Measurements from ENCODE around the gene GRPEL2.

GRPEL2 gene

DNA sequence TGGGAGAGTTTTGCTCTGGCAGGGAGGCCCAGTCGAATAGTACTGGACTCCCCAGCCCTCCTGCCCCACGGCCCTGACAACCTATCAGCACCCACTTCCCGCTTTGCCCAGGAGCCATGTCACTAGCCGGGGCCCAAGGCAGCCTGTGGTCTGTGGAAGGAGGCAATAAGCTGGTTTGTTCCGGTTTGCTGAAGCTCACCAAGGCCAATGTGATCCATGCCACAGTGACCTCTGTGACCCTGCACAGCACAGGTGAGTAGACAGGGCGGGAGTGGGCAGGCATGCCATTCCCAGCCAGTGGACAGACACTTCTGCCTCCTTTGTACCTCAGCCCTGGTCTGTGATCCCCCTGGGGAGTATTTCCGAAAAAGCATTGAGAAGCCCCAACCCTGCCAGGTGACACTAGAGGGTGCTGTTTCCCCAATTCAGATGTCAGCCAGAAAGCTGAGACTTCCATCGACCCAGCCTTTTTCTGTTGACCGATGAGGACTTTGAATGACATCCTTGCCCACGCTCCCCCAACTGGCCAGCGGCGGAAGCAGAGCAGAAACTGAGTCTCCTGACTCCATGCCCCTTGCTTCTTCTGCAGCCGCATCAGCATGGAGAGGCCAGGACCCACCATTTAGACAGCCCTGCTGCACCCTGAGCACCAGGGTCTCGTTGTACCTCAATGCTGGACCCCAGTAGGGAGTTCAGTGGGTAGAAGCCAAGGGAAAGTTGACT, 22.1 kb downstream of the GRPEL2 start:
- DNase-seq: peak; percentile 69
- CTCF ChIA-PET: interaction anchor here (0.6 to 14.8 kb wide), 29 partner anchors 9 to 406 kb away, joined by 3 to 372 read pairs (median 4); partner anchors contain the start of genes GRPEL2, IL17B and PCYOX1L
- Mint-ChIP-seq H3K27ac (peak overlapping the region; percentile 60), H3K4me3 (no peak overlapping the region), H3K27me3 (no peaks in the 10 kb centered on the region), H3K9me3 (no peaks in the 10 kb centered on the region), H3K4me1 (peaks cover 6% of the 10 kb centered on the region), H3K36me3 (peaks cover 29% of the 10 kb centered on the region)

DNA sequence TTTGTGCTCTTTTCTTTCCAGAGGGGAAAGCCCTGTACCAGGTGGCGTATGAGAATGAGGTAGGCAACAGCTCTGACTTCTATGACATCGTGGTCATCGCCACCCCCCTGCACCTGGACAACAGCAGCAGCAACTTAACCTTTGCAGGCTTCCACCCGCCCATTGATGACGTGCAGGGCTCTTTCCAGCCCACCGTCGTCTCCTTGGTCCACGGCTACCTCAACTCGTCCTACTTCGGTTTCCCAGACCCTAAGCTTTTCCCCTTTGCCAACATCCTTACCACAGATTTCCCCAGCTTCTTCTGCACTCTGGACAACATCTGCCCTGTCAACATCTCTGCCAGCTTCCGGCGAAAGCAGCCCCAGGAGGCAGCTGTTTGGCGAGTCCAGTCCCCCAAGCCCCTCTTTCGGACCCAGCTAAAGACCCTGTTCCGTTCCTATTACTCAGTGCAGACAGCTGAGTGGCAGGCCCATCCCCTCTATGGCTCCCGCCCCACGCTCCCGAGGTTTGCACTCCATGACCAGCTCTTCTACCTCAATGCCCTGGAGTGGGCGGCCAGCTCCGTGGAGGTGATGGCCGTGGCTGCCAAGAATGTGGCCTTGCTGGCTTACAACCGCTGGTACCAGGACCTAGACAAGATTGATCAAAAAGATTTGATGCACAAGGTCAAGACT, 22.8 kb downstream of the GRPEL2 start:
- DNase-seq: no peak
- peak overlapping the region; percentile 49 for H3K27ac Mint-ChIP-seq
- no peaks in the 10 kb centered on the region for H3K9me3 Mint-ChIP-seq
- CTCF ChIA-PET: interaction anchor here (0.6 to 14.8 kb wide), 31 partner anchors 8 to 407 kb away, joined by 3 to 372 read pairs (median 4); partner anchors contain the start of genes GRPEL2, IL17B and PCYOX1L
- H3K27me3 Mint-ChIP-seq: no peaks in the 10 kb centered on the region
- peaks cover 6% of the 10 kb centered on the region for H3K4me1 Mint-ChIP-seq
- peaks cover 25% of the 10 kb centered on the region for H3K36me3 Mint-ChIP-seq
- H3K4me3 Mint-ChIP-seq: no peak overlapping the region

DNA sequence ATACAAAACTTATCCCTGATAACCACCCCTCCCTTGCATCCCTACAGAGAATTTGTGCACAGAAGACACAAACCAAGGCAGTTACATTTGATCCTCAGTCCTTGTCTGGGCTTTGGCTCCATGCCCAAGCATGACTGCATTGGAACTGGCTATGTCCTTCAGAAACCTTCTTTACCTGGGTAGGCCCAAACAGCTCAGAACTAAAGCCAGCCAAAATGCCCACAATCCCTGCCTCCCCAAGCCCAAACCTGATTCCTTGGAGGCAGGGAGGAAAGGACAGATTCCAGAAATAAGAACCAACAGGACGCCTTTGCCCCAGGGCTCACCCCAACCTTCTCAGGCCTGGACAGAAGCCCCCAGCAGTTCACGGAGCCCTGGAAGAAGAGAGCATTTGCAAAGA, 25.6 kb downstream of the GRPEL2 start:
- Mint-ChIP-seq H3K36me3 (peaks cover 11% of the 10 kb centered on the region), H3K27ac (no peak overlapping the region), H3K4me3 (no peak overlapping the region), H3K9me3 (no peaks in the 10 kb centered on the region), H3K4me1 (peaks cover 6% of the 10 kb centered on the region), H3K27me3 (no peaks in the 10 kb centered on the region)
- CTCF ChIA-PET: interaction anchor here (0.9 to 14.8 kb wide), 15 partner anchors 10 to 208 kb away, joined by 3 to 372 read pairs (median 7); partner anchors contain the start of gene GRPEL2
- no peak for DNase-seq

DNA sequence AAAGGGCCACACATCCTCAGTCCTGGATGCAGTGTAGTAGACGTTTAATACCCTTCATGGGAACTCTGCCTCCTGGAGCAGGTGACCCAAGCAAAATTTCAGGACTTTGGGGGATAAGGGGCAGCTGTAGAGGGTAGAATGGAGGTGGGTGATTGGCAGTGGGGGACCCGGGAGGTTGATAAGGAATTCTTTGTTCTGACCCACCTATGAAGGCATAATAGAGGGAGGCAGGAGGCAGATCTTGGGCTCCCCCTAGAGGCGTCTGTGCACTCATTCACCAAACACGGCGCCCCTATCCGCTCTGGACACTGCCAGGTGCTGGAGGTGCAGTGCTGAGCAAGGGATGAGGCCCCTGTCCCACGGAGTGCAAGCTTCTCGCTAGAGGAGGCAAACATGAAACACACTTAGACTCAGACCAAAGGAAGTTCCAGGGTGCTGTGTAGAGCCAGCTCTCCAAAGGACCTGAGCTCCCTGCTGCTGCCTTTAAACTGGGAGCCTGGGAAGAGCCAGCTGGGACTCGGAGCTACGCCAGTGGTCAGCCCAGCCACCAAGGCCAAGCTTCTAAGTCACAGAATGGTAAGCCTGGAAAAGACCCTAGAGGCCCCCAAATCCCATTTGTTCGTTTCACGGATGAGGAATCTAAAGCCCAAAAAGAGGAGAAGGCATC, 26.1 kb downstream of the GRPEL2 start:
- CTCF ChIA-PET: interaction anchor here (0.6 to 14.8 kb wide), 28 partner anchors 10 to 557 kb away, joined by 3 to 372 read pairs (median 4); partner anchors contain the start of gene GRPEL2
- H3K36me3 Mint-ChIP-seq: peaks cover 11% of the 10 kb centered on the region
- no peak overlapping the region for H3K27ac Mint-ChIP-seq
- H3K27me3 Mint-ChIP-seq: no peaks in the 10 kb centered on the region
- peak; percentile 77 for DNase-seq
- peaks cover 6% of the 10 kb centered on the region for H3K4me1 Mint-ChIP-seq
- no peak overlapping the region for H3K4me3 Mint-ChIP-seq
- no peaks in the 10 kb centered on the region for H3K9me3 Mint-ChIP-seq

DNA sequence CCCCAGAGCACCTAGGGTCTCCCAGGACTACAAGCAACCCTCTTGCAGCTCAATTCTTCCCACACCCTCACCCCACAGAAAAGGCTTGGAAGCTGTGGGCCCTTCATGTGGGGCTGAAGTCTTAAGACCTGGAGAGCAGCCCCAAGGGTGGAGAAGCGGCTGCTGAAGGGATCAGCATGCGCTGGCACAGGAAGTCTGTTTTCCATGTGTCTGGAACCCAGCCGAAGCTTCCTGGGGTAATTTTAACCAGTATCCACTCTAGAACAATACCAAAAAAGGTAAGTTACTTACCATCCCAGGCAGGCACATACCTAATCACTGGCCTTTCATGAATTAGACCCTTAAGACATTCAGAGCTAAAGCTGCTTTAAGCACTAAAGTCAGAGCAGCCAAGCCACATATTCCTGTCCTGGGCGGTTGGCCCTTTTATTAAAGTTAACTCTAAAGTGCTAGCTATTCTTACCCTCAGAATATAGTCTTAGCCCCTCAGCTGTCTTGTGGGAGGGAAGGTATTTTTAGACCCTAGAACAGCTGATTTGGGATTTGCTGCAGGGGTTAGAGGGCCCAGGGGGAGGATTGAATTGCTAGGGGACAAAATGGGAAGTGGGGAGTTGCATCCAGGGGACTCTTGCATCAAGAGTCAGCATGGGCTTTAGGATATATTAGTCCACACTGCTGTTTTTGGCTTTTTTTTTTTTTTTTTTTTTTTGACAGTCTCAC, 26.9 kb downstream of the GRPEL2 start:
- no peak for DNase-seq
- H3K4me1 Mint-ChIP-seq: peaks cover 3% of the 10 kb centered on the region
- no peak overlapping the region for H3K4me3 Mint-ChIP-seq
- H3K27me3 Mint-ChIP-seq: no peaks in the 10 kb centered on the region
- H3K9me3 Mint-ChIP-seq: no peaks in the 10 kb centered on the region
- peaks cover 10% of the 10 kb centered on the region for H3K36me3 Mint-ChIP-seq
- CTCF ChIA-PET: interaction anchor here (0.6 to 14.8 kb wide), 29 partner anchors 9 to 557 kb away, joined by 3 to 372 read pairs (median 4); partner anchors contain the start of gene GRPEL2
- H3K27ac Mint-ChIP-seq: no peak overlapping the region

DNA sequence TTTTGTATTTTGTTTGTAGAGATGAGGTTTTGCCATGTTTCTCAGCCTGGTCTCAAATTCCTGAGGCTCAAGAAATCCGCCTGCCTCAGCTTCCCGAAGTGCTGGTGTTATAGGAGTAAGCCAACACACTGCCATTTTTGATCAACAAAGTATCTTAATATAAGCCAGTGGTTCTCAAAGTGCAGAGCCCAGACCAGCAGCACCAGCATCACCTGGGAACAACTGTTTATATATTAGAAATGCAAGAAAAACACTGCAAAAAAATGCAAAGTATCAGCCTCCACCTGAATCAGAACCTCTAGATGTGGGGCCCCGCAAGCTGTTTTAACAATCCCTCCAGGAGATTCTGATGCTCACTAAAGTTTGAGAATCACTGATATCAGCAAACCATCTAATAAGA, 27.6 kb downstream of the GRPEL2 start:
- H3K4me1 Mint-ChIP-seq: no peaks in the 10 kb centered on the region
- no peak overlapping the region for H3K27ac Mint-ChIP-seq
- no peak overlapping the region for H3K4me3 Mint-ChIP-seq
- H3K36me3 Mint-ChIP-seq: peaks cover 6% of the 10 kb centered on the region
- H3K9me3 Mint-ChIP-seq: no peaks in the 10 kb centered on the region
- no peak for DNase-seq
- CTCF ChIA-PET: interaction anchor here (0.9 to 14.8 kb wide), 11 partner anchors 8 to 232 kb away, joined by 3 to 372 read pairs (median 5); no protein-coding TSS in a partner anchor
- H3K27me3 Mint-ChIP-seq: no peaks in the 10 kb centered on the region

DNA sequence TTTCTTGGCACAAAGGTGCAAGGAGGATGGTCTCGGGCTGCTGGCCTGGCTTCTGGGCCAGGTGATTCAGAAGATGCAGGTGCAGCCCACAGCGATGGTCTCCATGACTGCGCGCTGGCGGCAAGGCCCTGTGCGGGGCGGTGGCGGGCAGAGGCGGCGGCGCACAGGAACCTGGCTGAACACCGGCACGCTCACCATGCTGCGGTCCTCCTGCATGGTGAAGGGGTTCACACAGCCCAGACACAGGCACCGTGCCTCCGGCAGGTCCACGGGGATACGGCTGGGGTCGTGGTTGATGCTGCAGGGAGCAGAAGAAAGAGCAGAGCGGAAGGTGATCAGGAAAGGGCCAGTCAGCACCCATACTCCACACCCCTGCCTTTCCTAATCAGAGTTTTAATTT, 29.0 kb downstream of the GRPEL2 start:
- no peaks in the 10 kb centered on the region for H3K36me3 Mint-ChIP-seq
- H3K4me3 Mint-ChIP-seq: no peak overlapping the region
- no peaks in the 10 kb centered on the region for H3K27me3 Mint-ChIP-seq
- no peak overlapping the region for H3K27ac Mint-ChIP-seq
- no peaks in the 10 kb centered on the region for H3K4me1 Mint-ChIP-seq
- H3K9me3 Mint-ChIP-seq: no peaks in the 10 kb centered on the region
- CTCF ChIA-PET: interaction anchor here (2.1 to 14.8 kb wide), 3 partner anchors 13 to 59 kb away, joined by 6 to 372 read pairs (median 26); no protein-coding TSS in a partner anchor
- DNase-seq: no peak

DNA sequence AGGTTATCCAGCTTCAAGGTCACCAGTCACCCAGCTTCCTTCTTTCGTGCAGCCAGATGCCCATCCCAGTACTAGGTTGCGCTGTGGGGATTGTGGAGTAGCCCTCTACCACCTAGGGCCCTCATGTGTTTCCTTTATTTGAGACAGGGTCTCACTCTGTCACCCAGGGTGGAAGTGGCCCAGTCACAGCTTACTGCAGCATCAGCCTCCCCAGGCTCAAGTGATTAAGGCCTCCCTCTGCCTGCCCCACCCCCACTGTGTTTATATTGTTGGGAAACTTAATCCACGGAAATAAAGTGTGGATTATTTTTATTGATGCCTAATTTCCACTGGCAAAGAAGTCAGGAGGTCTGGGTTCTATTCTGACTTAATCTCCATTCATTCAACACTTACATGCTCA, 29.5 kb downstream of the GRPEL2 start:
- CTCF ChIA-PET: interaction anchor here (2.1 to 14.8 kb wide), 2 partner anchors 58 to 59 kb away, joined by 6 to 372 read pairs; no protein-coding TSS in a partner anchor
- DNase-seq: no peak
- Mint-ChIP-seq H3K27ac (no peak overlapping the region), H3K36me3 (no peaks in the 10 kb centered on the region), H3K9me3 (no peaks in the 10 kb centered on the region), H3K4me3 (no peak overlapping the region), H3K27me3 (no peaks in the 10 kb centered on the region), H3K4me1 (no peaks in the 10 kb centered on the region)

DNA sequence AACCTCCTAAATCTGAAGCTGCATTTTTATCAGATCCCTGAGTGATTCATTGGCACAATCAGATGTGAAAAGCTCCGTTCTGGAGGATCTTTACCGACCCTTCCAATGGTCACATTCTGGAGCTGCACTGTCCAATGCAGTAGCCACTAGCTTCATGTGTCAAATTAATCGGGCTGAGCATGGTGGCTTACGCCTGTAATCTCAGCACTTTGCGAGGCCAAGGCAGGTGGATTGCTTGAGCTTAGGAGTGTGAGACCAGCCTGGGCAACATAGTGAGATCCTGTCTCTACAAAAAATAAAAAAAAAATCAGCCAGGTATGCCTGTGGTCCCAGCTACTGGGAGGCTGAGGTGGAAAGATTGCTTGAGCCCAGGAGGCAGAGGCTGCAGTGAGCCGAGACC, 30.1 kb downstream of the GRPEL2 start:
- H3K27me3 Mint-ChIP-seq: peaks cover 2% of the 10 kb centered on the region
- no peak for DNase-seq
- CTCF ChIA-PET: interaction anchor here (1.2 to 14.8 kb wide), 3 partner anchors 9 to 59 kb away, joined by 3 to 372 read pairs (median 6); no protein-coding TSS in a partner anchor

DNA sequence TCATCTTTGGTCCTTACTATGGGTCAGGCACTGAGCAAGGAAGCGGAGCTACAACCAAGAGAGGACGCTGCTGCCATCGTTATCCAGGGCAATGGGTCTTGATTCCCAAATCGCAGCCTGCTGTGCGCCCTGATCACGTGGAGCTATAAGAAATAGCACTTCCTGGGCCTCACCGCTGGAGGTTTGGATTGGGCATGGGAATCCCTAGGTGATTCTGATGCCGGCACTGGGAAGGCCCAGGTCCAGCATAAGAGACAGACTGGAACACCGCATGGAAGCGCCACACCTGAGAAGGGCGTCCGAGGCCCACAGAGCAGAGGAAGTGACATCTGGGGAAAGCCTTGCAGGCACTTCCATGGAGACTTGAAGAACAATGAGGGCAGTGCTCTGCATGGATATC, 30.8 kb downstream of the GRPEL2 start:
- no peaks in the 10 kb centered on the region for H3K4me1 Mint-ChIP-seq
- no peak for DNase-seq
- H3K9me3 Mint-ChIP-seq: no peaks in the 10 kb centered on the region
- no peak overlapping the region for H3K27ac Mint-ChIP-seq
- no peak overlapping the region for H3K4me3 Mint-ChIP-seq
- peaks cover 5% of the 10 kb centered on the region for H3K27me3 Mint-ChIP-seq
- H3K36me3 Mint-ChIP-seq: no peaks in the 10 kb centered on the region
- CTCF ChIA-PET: interaction anchor here (1.0 to 14.8 kb wide), 5 partner anchors 8 to 59 kb away, joined by 3 to 372 read pairs (median 5); no protein-coding TSS in a partner anchor

More for the DNA sequence above, 30.1 kb downstream of the GRPEL2 start:
- Mint-ChIP-seq H3K36me3 (no peaks in the 10 kb centered on the region), H3K27ac (no peak overlapping the region), H3K4me1 (no peaks in the 10 kb centered on the region), H3K9me3 (no peaks in the 10 kb centered on the region), H3K4me3 (no peak overlapping the region)

DNA sequence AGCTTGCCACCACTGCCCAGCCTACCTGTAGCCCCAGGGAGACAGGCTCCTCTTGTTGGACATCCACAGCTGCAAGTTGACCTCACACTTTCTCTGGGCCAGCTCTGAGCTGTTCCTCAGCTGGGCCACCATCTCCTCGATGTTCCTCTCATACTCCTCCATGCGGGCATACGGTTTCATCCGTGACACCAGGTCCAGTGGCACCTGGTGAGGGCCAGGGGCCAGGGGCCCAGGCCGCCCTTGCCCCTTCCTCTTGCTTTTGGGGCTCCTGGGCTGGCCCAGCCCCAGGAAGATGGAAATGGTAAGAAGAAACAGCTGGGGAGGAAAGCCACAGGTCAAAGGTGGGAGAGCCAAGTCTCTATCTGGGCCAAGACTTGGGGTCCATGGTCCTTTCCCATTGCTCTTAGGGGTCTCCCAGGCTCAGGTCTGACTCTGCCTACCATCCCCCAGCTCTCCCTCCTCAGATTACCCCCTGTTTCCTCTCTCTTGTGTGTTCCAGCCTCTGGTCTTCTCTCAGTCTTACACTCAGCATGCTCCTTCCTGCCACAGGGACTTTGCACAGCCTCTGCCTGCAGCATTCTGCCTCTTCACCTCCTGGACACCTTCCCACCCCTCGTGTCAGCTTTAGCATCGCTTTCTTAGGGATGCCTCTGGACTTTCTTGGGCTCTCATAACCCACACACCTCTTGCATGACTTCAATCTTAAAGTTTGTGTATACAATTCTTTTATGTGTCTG, 31.6 kb downstream of the GRPEL2 start:
- DNase-seq: no peak
- no peak overlapping the region for H3K4me3 Mint-ChIP-seq
- H3K27ac Mint-ChIP-seq: no peak overlapping the region
- H3K36me3 Mint-ChIP-seq: no peaks in the 10 kb centered on the region
- no peaks in the 10 kb centered on the region for H3K9me3 Mint-ChIP-seq
- H3K27me3 Mint-ChIP-seq: peaks cover 6% of the 10 kb centered on the region
- CTCF ChIA-PET: interaction anchor here (1.0 to 14.8 kb wide), 4 partner anchors 9 to 60 kb away, joined by 4 to 372 read pairs (median 6); no protein-coding TSS in a partner anchor
- H3K4me1 Mint-ChIP-seq: no peaks in the 10 kb centered on the region

DNA sequence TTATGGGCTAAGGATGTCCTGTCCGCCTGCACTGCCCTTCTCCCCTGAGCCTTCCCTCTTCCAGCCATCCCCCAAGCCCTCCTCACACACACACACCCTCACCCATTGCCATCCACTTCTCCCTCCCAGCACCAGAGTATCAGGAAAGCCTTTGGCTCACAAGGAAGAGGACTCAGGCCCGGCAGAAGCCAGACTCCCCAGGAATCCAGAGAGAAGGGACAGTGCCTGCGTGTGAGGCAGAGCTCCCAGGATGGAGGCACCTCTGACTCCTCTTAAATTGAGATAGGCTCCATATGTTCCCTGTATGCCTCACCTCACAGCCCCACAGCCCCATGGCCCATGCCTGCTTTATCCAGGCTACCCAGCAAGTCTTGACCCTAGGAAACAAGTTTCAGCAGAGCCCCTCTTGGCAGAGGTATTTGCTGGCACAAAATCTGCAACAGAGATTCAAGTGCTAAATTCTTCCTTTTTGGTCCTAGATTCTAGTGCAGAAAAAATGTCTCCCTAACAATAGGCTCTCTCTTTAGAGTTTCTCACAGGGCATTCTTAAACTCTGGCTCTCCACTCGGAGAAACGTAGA, 33.0 kb downstream of the GRPEL2 start:
- H3K27me3 Mint-ChIP-seq: peaks cover 9% of the 10 kb centered on the region
- no peaks in the 10 kb centered on the region for H3K4me1 Mint-ChIP-seq
- no peaks in the 10 kb centered on the region for H3K36me3 Mint-ChIP-seq
- no peak overlapping the region for H3K4me3 Mint-ChIP-seq
- no peaks in the 10 kb centered on the region for H3K9me3 Mint-ChIP-seq
- no peak overlapping the region for H3K27ac Mint-ChIP-seq
- no peak for DNase-seq
- CTCF ChIA-PET: interaction anchor here (0.5 to 8.4 kb wide), 4 partner anchors 10 to 187 kb away, joined by 3 to 95 read pairs (median 37); no protein-coding TSS in a partner anchor
